Upper lobe of left lung (tissue), 4 donors: ENCODE measurements around the gene ZFHX3.

ENCODE experiments used
- POLR2AphosphoS5 ChIP-seq, 2 donors: sonication (generic); formaldehyde crosslinking; IDR thresholded peaks; one replicate each; pipeline ENCODE4 v1.5.1; 2017; ENCODE audit warnings: antibody characterized with exemption in 2 of 2
- TF ChIP-seq, protein P1 (sequence below), 6 experiments: fragments of 450-650 bp in 4 of 6; fragments of 200-600 bp in 2 of 6; sonication (generic) in 2 of 6; IDR thresholded peaks; one replicate each; pipeline ENCODE4 v1.5.1; 2016 to 2019; ENCODE audit warnings: antibody characterized with exemption in 6 of 6

- TF ChIP-seq, protein P1, sequence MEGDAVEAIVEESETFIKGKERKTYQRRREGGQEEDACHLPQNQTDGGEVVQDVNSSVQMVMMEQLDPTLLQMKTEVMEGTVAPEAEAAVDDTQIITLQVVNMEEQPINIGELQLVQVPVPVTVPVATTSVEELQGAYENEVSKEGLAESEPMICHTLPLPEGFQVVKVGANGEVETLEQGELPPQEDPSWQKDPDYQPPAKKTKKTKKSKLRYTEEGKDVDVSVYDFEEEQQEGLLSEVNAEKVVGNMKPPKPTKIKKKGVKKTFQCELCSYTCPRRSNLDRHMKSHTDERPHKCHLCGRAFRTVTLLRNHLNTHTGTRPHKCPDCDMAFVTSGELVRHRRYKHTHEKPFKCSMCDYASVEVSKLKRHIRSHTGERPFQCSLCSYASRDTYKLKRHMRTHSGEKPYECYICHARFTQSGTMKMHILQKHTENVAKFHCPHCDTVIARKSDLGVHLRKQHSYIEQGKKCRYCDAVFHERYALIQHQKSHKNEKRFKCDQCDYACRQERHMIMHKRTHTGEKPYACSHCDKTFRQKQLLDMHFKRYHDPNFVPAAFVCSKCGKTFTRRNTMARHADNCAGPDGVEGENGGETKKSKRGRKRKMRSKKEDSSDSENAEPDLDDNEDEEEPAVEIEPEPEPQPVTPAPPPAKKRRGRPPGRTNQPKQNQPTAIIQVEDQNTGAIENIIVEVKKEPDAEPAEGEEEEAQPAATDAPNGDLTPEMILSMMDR (IDR thresholded peaks at IDR 0.05), result no peak
- TF ChIP-seq POLR2AphosphoS5 (IDR thresholded peaks at IDR 0.05), result no peak
Observed at GRCh38 chr16:73051961-73052360, 4.0 kb upstream of the ZFHX3 start.
